ENCODE data around the gene SESN1.

The SESN1 gene

DNA sequence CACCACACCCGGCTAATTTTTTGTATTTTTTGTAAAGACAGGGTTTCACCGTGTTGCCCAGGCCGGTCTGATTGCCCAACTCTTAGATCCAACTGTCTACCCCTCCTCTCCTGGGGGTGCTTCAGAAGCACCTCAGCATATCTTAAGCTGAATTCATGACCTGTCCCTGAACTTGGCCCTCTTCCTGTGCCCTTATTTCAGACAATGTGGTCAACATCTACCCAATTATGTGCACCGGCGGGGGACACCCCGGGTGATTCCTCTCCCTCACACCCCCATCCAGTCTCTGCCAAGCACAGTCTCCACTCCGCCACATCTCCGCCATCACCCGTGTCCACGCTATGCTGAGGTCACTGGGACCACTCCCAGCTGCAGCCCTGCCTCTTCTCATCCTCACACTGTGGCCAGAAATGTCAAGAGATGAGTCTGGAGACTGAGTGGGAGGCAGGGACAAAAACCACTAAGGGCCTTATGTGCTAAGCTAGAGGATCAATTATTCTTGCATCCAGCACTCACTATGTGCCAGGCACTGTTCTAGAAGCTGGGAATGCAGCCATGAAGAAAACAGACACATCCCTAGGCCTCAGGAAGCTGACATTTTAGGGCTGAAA is 134.6 kb downstream of the SESN1 start:
- TF ChIP-seq CTCF (IDR thresholded peaks at IDR 0.05; ENCODE audit: low read depth, low read length, missing control alignments), result no peak
- H3K4me3 ChIP-seq (replicated peaks; ENCODE audit: low read depth, low read length), result no peak overlapping the region
- no peak for DNase-seq (ENCODE audit: extremely low read depth, low read depth)

DNA sequence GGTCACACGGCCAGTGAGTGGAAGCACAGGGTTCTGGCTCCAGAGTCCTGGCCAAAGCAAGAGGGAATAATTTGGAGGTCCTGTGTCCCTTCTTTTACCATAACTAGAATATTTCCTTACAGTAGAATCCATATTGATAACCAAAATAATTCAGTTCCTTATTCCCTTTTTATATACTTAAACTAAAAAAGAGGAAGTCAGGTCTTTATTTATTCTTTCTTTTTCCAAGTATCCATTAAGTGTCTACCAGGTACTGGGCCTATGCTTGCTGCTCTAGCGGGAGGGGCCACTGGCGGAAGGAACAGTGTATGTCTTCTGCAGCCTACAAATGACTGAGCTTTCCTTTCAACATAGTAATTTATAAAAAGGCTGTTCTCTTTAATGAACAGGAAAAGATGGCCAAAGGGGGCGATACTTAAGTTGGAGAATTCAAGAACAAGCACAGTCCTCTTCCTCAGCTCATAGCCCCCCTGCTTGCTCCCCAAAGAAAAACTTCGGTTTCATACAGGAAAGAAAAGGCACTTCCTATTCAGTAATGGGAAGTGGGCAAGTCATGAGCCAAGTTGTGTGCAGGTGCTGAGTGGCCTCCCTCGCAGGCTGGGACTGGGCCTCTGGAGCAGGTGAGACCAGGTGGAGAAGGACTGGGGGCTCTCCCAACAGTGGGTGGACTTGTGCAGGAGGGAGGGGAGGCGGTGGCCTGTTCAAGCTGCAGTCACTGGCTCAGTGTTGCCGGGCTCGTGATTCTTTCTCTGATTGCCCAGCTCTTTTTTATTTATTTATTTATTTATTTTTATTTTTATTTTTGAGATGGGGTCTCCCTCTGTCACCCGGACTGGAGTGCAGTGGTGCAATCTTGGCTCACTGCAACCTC is 135.5 kb downstream of the SESN1 start:
- H3K4me3 ChIP-seq (replicated peaks; ENCODE audit: low read depth, low read length), result no peak overlapping the region
- no peak for TF ChIP-seq CTCF (IDR thresholded peaks at IDR 0.05; ENCODE audit: low read depth, low read length, missing control alignments)
- DNase-seq (ENCODE audit: extremely low read depth, low read depth), result no peak

DNA sequence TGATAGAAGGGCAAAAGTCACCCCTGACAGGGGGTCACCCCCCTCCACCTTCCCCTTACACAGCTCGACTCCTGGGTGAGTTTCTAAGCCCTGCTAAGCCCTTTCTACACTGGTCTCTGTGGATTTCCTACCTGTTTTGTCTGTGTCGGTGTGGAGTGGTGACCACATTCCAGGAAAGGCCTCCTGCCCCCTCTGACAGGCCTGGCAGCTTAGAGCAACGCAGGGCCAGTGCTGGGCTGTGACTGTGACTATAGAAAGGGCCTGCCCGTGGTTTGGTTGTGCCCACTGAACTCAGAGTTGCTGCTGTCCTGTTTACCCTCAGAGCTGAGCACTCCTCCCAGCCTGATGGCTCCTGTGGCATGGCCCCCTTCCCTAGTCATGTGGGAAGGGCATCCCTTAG is 137.4 kb downstream of the SESN1 start:
- TF ChIP-seq CTCF (IDR thresholded peaks at IDR 0.05; ENCODE audit: low read depth, low read length, missing control alignments), result no peak
- no peak overlapping the region for H3K4me3 ChIP-seq (replicated peaks; ENCODE audit: low read depth, low read length)
- DNase-seq (ENCODE audit: extremely low read depth, low read depth), result no peak

GRCh38 chr6:108955329-108955949 is 139.2 kb downstream of the SESN1 start:
- no peak overlapping the region for H3K4me3 ChIP-seq (replicated peaks; ENCODE audit: low read depth, low read length)
- no peak for DNase-seq (ENCODE audit: extremely low read depth, low read depth)
- no peak for TF ChIP-seq CTCF (IDR thresholded peaks at IDR 0.05; ENCODE audit: low read depth, low read length, missing control alignments)

DNA sequence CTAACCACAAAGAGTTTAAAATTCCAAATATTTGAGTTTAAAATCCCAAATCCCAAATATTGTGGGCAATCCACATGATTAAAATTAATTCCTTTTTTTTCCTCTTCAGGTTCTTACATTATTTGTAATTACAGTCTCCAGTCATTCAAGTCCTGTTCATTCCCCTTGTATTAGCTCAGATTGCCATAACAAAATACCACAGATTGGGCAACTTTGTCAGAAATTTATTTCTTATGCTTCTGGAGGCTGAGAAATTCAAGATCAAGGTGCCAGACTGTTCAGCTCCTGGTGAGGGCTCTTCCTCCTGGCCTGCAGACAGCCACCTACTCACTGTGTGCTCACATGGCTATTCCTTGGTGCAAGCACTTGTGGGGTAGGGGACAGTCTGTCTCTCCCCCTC is 141.0 kb downstream of the SESN1 start:
- DNase-seq (ENCODE audit: extremely low read depth, low read depth), result no peak
- TF ChIP-seq CTCF (IDR thresholded peaks at IDR 0.05; ENCODE audit: low read depth, low read length, missing control alignments), result no peak

GRCh38 chr6:108952776-108953486 is 141.7 kb downstream of the SESN1 start:
- H3K4me3 ChIP-seq (replicated peaks; ENCODE audit: low read depth, low read length), result no peak overlapping the region
- no peak for DNase-seq (ENCODE audit: extremely low read depth, low read depth)
- TF ChIP-seq CTCF (IDR thresholded peaks at IDR 0.05; ENCODE audit: low read depth, low read length, missing control alignments), result no peak

More for the DNA sequence above, 141.0 kb downstream of the SESN1 start:
- no peak overlapping the region for H3K4me3 ChIP-seq (replicated peaks; ENCODE audit: low read depth, low read length)
